LoVo (cell line): Measurements from ENCODE around the gene IRX6.

Experiments
- DNase-seq: peaks from one replicate; pipeline ENCODE4 v3.0.0-alpha.2; 2016; ENCODE audit warnings: low spot score

Gene IRX6

DNA sequence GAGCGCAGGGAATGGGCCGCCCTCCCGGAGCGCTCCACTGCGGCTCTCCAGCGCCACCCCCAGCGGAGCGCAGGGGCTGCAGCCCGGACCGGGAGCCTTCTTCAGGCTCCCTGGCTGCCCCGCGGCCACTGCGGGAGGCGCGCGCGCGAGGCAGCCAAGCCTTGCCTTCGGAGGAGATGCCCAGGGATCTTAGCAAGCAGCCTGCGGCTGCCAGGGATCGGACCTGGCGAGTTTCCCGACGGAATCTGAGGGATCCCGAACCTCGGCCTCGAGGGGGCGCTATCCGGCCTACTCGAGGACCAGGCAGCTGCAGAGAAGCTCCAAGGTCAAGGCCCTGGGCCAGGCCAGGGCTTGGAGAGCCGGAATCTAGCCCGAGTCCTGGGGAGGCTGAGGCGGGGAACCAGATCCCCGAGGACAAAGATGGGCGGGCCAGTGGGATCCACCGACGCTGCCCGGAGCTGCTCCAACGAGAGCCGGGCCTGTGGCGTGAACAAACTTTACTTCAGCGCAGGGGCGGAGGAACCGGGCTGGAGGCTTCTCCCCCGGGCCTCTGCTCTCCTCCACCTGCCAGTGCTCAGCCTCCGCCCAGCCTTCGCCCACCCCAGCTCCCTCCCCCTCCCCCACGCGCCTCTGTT is at the start of gene IRX6:
TSS of gene IRX6 (plus strand) at position 567 of the 635 bp plus-strand sequence. CDS start 889 bp downstream, outside the sequence.
- no peak for DNase-seq

GRCh38 chr16:55274391-55274790 is 49.6 kb upstream of the IRX6 start:
- no peak for DNase-seq

DNA sequence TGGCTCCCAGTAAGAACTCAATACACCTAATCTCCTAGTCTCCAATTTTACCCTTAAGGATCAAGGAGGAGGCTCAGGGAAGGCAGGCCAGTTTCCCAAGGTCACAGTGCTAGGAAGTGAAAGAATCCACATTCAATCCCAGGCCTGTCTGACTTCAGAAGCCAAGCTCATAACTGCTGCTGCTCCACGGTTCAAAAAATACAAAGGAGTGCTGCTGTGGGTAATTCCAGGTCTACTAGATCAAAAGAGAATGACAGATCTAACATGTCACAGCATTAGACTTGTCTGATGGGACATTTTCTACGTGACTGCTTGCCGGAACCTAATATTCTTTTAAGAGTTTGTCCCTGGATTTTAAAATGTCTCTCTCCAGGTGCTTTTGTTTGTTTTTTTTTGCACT is 48.8 kb upstream of the IRX6 start:
- DNase-seq = no peak

DNA sequence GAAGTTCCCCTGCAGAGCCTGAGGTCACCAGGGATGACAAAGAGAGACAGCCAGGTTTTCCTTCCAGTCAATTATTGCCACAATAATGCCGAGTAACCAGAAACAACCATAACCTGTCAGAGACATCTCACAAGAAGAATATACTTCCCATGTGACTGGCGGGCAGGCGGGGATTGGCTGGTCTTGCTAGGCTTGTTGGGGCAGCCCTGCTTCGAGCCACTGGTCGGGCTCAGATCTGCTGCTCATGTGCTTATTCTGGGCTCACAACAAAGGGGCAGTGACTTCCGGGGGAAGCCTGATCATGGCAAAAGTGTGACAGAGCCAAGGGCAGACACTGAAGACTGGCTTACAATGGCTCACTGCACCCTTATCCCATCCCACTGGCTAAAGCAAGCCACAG is 48.1 kb upstream of the IRX6 start:
- no peak for DNase-seq

DNA sequence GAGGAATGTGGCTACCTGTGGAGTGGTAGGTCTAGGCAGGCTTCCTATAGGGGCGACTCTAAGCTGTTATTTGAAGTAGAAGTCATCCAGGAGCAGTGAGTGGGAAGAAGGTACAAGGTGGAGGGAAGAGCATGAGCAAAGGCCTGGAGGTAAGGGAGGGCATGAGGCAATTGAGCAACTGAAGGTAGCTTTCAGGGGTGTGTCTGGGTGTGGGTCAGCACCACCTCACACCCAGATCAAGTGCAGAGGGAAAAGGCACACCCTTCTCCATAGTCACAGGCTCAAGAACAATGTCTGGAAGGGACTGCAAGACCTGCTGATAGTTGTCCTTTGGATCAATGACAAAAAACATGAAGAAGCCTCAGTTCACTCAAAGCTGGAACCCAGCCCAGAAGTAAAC is 46.5 kb upstream of the IRX6 start:
- no peak for DNase-seq

GRCh38 chr16:55279598-55279997 is 44.4 kb upstream of the IRX6 start:
- DNase-seq = no peak

GRCh38 chr16:55280587-55280986 is 43.4 kb upstream of the IRX6 start:
- no peak for DNase-seq

DNA sequence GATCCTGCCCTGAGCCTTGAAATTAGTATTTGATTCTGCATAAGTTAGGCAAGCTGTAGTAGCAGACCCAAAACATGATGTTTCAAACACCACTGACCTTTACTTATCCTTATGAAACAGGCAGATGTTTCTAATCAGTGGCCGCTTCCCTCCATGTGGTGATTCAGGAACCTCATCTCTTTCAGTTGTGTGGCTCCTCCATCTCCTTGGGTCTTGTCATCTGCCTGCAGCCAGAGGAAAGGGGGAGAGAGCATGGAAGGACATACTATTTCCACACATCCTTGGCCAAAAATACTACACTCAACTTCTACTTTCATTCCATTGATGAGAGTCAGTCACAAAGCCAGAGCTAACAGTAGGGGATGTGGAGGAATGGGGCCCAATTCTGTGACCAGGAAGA is 41.6 kb upstream of the IRX6 start:
- DNase-seq = no peak

- DNase-seq = no peak
Measured at GRCh38 chr16:55283812-55284717, 39.9 kb upstream of the IRX6 start.

GRCh38 chr16:55284718-55285099 is 39.3 kb upstream of the IRX6 start:
- no peak for DNase-seq

GRCh38 chr16:55285586-55285985 is 38.4 kb upstream of the IRX6 start:
- no peak for DNase-seq

- no peak for DNase-seq
Measured at GRCh38 chr16:55289353-55289752, 34.6 kb upstream of the IRX6 start.

GRCh38 chr16:55291847-55292246 is 32.2 kb upstream of the IRX6 start:
- no peak for DNase-seq

- no peak for DNase-seq
Measured at GRCh38 chr16:55292491-55292890, 31.5 kb upstream of the IRX6 start.

- DNase-seq = no peak
Measured at GRCh38 chr16:55294129-55294528, 29.9 kb upstream of the IRX6 start.

DNA sequence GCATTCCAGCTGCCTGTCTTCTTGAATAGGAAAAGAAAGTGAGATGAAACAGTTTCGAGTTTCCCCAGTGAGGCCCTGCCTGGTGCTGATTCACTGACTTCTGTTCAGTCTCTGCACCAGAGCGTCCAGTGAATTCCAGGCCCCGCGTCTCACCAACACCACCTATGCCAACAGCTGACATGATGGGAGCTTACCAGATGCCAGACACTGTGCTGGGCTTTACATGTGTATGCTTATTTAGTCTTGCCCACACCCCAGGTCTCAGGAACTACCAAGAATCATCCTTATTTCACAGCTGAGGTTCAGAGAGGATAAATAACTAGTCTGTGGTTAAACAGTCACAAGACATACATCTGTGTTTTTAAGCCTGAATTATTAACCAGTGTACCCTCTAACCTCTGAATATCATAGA is 29.1 kb upstream of the IRX6 start:
- DNase-seq = no peak

GRCh38 chr16:55297062-55297909 is 26.7 kb upstream of the IRX6 start:
- no peak for DNase-seq

DNA sequence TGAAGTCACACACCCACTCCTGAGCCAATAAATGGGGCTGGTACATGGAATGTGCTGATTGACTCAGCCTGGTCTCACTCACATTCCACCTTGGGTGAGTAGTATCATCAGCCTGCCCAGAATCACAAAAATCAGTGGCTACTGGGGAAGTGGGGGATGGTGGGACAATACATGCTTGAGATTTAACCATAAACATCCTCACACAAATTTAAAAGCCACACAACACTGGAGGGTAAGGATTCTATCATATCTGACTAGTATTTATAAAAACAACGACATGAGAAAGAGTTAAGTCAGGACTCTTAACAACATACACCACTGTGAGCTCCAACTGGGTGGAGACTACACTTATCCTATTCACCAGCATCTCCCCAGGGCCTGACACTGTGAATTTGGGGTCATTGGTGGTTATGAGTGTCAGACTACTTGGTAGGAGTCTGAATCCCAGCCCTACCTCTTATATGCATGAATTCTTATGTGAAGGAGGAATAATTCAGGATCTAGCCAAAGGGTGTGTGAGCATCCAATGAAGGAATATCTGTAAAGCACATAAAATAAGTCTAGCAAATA is 26.0 kb upstream of the IRX6 start:
- no peak for DNase-seq

DNA sequence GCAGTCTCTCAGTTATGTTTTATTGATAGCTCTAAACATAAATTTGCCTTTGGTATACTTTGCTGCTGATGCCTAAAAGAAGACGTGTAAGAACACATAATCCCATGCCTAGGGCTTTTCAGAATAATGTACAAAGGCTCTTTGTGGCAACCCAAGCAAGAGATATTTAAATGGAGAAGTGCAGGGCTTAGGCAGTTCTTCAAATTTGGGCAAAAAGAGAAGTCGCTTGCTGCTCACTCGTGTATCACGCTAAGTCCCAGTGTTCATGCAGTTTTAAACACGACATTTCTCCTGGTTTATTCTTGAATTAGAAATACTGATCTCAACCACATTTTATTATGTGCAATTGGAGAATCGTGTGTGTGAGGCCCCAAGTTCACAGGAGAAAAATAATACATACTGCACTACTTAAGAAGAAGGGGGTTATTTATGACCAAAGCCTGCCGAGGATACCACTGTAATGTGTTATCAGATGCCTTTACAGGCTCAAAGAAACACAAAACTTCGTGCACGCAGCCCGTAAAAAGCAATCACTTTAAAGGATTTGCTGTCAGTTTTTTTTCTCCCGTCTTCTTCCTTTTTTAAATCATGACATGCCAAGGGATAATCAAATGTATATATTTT is 22.5 kb upstream of the IRX6 start:
- DNase-seq = no peak

- DNase-seq = no peak
Measured at GRCh38 chr16:55302635-55303034, 21.4 kb upstream of the IRX6 start.

DNA sequence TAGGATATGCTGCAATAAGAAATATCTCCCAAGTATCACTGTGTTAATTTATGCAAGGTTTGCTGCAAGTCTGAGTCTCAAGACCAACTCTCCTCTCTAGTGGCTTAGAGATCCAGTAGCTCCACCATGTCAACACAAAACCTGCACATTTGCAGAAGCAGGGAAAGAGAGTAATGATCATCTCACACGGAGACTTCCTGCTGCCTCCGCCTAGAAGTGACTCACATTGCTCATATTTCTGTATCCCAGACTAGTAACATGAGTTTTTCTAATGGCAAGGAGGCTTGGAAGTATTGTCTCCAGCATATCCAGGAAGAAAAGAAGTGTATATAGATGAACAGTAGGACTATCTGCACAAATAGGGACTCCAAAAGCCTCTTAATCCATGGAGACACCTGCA is 15.0 kb upstream of the IRX6 start:
- DNase-seq = no peak

DNA sequence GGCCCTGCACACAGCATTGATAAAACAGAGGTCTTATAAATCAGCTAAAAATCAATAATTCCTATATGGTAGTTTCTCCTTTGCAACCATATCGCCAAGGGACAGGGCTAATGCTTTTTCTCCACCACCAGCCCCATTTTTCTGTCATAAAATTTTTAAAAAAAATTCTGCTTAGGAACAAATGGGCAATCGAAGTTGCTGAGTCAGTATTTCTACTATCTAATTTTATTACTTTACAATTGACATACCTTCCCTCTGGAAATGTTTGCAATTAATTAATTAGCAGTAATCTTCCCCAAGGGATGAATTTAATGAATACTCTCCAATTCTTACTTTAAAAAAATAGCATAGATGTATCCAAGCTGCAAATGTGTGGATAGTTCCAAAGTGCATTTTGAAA is 1.7 kb upstream of the IRX6 start:
- no peak for DNase-seq
